Nephron progenitor cell (in vitro differentiated cells): Measurements from ENCODE around the gene CD55.

Source experiments
- DNase-seq: peaks from one replicate; pipeline ENCODE4 v3.0.0; 2021
- H3K27ac Mint-ChIP-seq: 2 replicates; pipeline ENCODE4 v1.8.0; 2021; ENCODE audit warnings: mild to moderate bottlenecking, moderate library complexity, mixed read lengths
- H3K27me3 Mint-ChIP-seq: 2 replicates; pipeline ENCODE4 v1.8.0; 2021; ENCODE audit warnings: mild to moderate bottlenecking, low read depth, mixed read lengths; ENCODE audit not compliant: poor library complexity
- H3K36me3 Mint-ChIP-seq: 2 replicates; pipeline ENCODE4 v1.8.0; 2021; ENCODE audit warnings: low read depth, mixed read lengths
- H3K4me1 Mint-ChIP-seq: 2 replicates; pipeline ENCODE4 v1.8.0; 2021; ENCODE audit warnings: mixed read lengths
- H3K4me3 Mint-ChIP-seq: 2 replicates; pipeline ENCODE4 v1.8.0; 2021; ENCODE audit warnings: mild to moderate bottlenecking, moderate library complexity, mixed read lengths
- H3K9me3 Mint-ChIP-seq: 2 replicates; pipeline ENCODE4 v1.8.0; 2021; ENCODE audit warnings: mild to moderate bottlenecking, moderate library complexity, mixed read lengths
- CTCF ChIP-seq: fragments of 200-600 bp; sonication (generic); IDR thresholded peaks from 2 replicates; pipeline ENCODE4 v1.5.0; 2021; ENCODE audit warnings: antibody characterized with exemption

Gene CD55

GRCh38 chr1:207336559-207337467, 15.3 kb downstream of the CD55 start:
- DNase-seq: no peak
- no peak for TF ChIP-seq CTCF
- no peak overlapping the region for H3K4me3 Mint-ChIP-seq
- H3K27me3 Mint-ChIP-seq: no peaks in the 10 kb centered on the region
- no peaks in the 10 kb centered on the region for H3K4me1 Mint-ChIP-seq
- peaks cover 49% of the 10 kb centered on the region for H3K36me3 Mint-ChIP-seq
- H3K9me3 Mint-ChIP-seq: peaks cover 19% of the 10 kb centered on the region
- H3K27ac Mint-ChIP-seq: no peak overlapping the region

- no peak overlapping the region for H3K27ac Mint-ChIP-seq
- no peak for DNase-seq
- no peaks in the 10 kb centered on the region for H3K4me1 Mint-ChIP-seq
- peaks cover 16% of the 10 kb centered on the region for H3K36me3 Mint-ChIP-seq
- no peaks in the 10 kb centered on the region for H3K27me3 Mint-ChIP-seq
- no peak overlapping the region for H3K4me3 Mint-ChIP-seq
- H3K9me3 Mint-ChIP-seq: no peaks in the 10 kb centered on the region
- TF ChIP-seq CTCF: no peak
Observed at GRCh38 chr1:207342332-207342731, 20.9 kb downstream of the CD55 start.

- Mint-ChIP-seq H3K4me1 (no peaks in the 10 kb centered on the region), H3K9me3 (peaks cover 6% of the 10 kb centered on the region), H3K27ac (no peak overlapping the region), H3K36me3 (peaks cover 26% of the 10 kb centered on the region), H3K27me3 (no peaks in the 10 kb centered on the region), H3K4me3 (no peak overlapping the region)
- no peak for TF ChIP-seq CTCF
- no peak for DNase-seq
Observed at GRCh38 chr1:207343675-207344074, 22.2 kb downstream of the CD55 start.

GRCh38 chr1:207344221-207344620, 22.7 kb downstream of the CD55 start:
- H3K27me3 Mint-ChIP-seq: no peaks in the 10 kb centered on the region

GRCh38 chr1:207345644-207346477, 24.4 kb downstream of the CD55 start:
- TF ChIP-seq CTCF: no peak
- Mint-ChIP-seq H3K4me1 (no peaks in the 10 kb centered on the region), H3K27me3 (no peaks in the 10 kb centered on the region), H3K27ac (no peak overlapping the region), H3K9me3 (peaks cover 26% of the 10 kb centered on the region), H3K36me3 (peaks cover 38% of the 10 kb centered on the region), H3K4me3 (no peak overlapping the region)
- no peak for DNase-seq

More at GRCh38 chr1:207344221-207344620, 22.7 kb downstream of the CD55 start:
- Mint-ChIP-seq H3K9me3 (peaks cover 9% of the 10 kb centered on the region), H3K36me3 (peaks cover 30% of the 10 kb centered on the region), H3K4me3 (no peak overlapping the region), H3K4me1 (no peaks in the 10 kb centered on the region), H3K27ac (no peak overlapping the region)
- TF ChIP-seq CTCF: no peak
- DNase-seq: no peak
